ENCODE data around the gene GID4. TPM values are rescaled to one million over a fixed set of nuclear protein-coding genes. Genes with fewer than 3 reads are reported as not detected.

GID4 gene
- total RNA-seq, 1 donor from 2014 or later = 18.0 TPM

GRCh38 chr17:18025241-18025944 is 13.8 kb upstream of the GID4 start:
- Histone ChIP-seq H3K36me3 (peaks cover 12% of the 10 kb centered on the region), H3K27ac (replicated peaks) (no peak overlapping the region), H3K9me3 (replicated peaks) (no peaks in the 10 kb centered on the region), H3K4me1 (peaks cover 61% of the 10 kb centered on the region), H3K27me3 (ENCODE audit: low read depth) (no peaks in the 10 kb centered on the region), H3K4me3 (no peak overlapping the region)
- DNase-seq = no peak
- intact Hi-C loops (cut with micrococcal nuclease) = loop anchor here (10.0 kb wide), 1 partner anchor 351 kb away; no protein-coding TSS in a partner anchor
- TF ChIP-seq CTCF (IDR thresholded peaks at IDR 0.05; ENCODE audit: borderline replicate concordance) = no peak

GRCh38 chr17:18025945-18026776 is 13.0 kb upstream of the GID4 start:
- TF ChIP-seq CTCF (IDR thresholded peaks at IDR 0.05; ENCODE audit: borderline replicate concordance) = no peak
- H3K36me3 ChIP-seq = peaks cover 7% of the 10 kb centered on the region
- peaks cover 53% of the 10 kb centered on the region for H3K4me1 ChIP-seq
- peak; percentile 56 for DNase-seq
- H3K4me3 ChIP-seq = no peak overlapping the region
- H3K27me3 ChIP-seq (ENCODE audit: low read depth) = no peaks in the 10 kb centered on the region
- H3K9me3 ChIP-seq (replicated peaks) = no peaks in the 10 kb centered on the region
- peak overlapping the region; percentile 90 for H3K27ac ChIP-seq (replicated peaks)
- intact Hi-C loops (cut with micrococcal nuclease) = loop anchor here (10.0 kb wide), 1 partner anchor 351 kb away; no protein-coding TSS in a partner anchor

- H3K4me3 ChIP-seq = no peak overlapping the region
- peak; percentile 39 for DNase-seq
- no peaks in the 10 kb centered on the region for H3K27me3 ChIP-seq (ENCODE audit: low read depth)
- intact Hi-C loops (cut with micrococcal nuclease) = loop anchor here (10.0 kb wide), 1 partner anchor 352 kb away; no protein-coding TSS in a partner anchor
- TF ChIP-seq CTCF (IDR thresholded peaks at IDR 0.05; ENCODE audit: borderline replicate concordance) = no peak
- H3K36me3 ChIP-seq = no peaks in the 10 kb centered on the region
- H3K9me3 ChIP-seq (replicated peaks) = no peaks in the 10 kb centered on the region
- H3K27ac ChIP-seq (replicated peaks) = peak overlapping the region; percentile 90
- H3K4me1 ChIP-seq = peaks cover 57% of the 10 kb centered on the region
Observed at GRCh38 chr17:18027280-18027679, 11.9 kb upstream of the GID4 start.

- Histone ChIP-seq H3K4me1 (peaks cover 68% of the 10 kb centered on the region), H3K9me3 (replicated peaks) (no peaks in the 10 kb centered on the region), H3K4me3 (no peak overlapping the region), H3K27me3 (ENCODE audit: low read depth) (no peaks in the 10 kb centered on the region), H3K27ac (replicated peaks) (peak overlapping the region; percentile 90), H3K36me3 (no peaks in the 10 kb centered on the region)
- intact Hi-C loops (cut with micrococcal nuclease) = loop anchor here (10.0 kb wide), 1 partner anchor 354 kb away; no protein-coding TSS in a partner anchor
- DNase-seq = no peak
- no peak for TF ChIP-seq CTCF (IDR thresholded peaks at IDR 0.05; ENCODE audit: borderline replicate concordance)
Observed at GRCh38 chr17:18028114-18028951, 10.9 kb upstream of the GID4 start.

Measured in left ventricle myocardium inferior (tissue), 1 donor.